CD4-positive, alpha-beta T cell treated with Interferon gamma for 1 hour (primary cell): ENCODE data around the gene CLDN12.

Source experiments
- DNase-seq: peaks from one replicate; pipeline ENCODE4 v3.0.0-alpha.2; 2020

The CLDN12 gene

GRCh38 chr7:90403174-90404113 is at the start of gene CLDN12:
TSS of gene CLDN12 (plus strand) at chr7:90403461. CDS start at chr7:90412677, 9,216 bp downstream.
- DNase-seq = peak; percentile 83

DNA sequence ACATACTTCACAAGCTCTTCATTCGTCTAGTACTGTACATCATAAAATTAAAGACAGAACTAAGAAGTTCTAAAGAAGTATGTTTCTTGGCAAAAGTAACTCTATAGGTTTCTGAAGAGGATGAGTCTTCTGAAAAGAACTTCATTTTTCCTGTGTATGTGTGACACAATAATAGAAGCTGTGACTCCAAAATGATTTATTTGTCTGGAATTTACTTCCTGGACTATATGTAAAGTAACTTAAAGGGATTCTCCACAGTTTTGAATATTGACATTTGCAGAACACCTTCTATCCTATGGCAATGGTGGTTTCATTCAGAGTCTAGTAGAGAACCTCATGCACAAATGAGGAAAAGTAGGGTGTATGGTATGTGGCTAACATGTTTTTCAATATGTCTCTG is 19.8 kb upstream of the CLDN12 start:
- DNase-seq = no peak

- no peak for DNase-seq
Observed at GRCh38 chr7:90383861-90384260, 19.4 kb upstream of the CLDN12 start.

DNA sequence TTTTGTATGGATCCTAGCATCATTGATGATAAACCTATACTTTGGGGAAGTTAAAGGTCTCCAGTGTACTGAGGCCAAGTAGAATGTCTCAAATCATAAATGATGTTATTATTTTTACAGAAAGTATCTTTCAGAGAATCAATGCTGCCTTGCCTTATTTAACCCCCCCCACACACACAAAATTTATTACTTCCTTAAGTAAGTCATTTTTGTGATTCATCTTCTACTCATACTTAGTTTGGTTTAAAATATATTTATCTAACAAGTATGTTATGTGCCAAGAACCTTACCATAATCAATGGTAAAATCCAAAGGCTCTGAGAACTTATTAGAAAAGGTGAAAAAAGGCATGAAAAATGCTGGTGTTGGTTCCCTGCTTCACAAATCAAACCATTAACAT is 18.8 kb upstream of the CLDN12 start:
- DNase-seq = no peak

- no peak for DNase-seq
Observed at GRCh38 chr7:90387470-90388240, 15.6 kb upstream of the CLDN12 start.

DNA sequence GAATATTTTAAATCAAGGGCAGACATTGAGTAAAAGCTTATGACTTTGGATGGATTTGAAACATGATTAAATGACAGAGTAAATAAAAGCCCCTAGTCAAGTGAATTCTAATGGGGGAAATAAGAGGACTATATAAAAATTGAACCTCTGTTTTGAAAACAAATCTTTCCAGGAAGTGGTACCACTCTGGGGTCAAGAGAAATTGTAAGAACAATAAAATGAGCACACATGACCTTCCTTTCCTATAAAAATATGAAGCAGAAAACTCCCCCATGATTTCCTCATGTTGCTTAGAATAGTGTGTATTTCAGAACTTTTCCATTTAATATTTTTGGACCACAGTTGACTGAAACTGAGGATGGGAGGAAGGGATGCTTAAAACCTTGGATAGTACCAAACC is 12.3 kb upstream of the CLDN12 start:
- DNase-seq = no peak

- DNase-seq = no peak
Observed at GRCh38 chr7:90391488-90391887, 11.8 kb upstream of the CLDN12 start.

- DNase-seq = no peak
Observed at GRCh38 chr7:90396420-90396819, 6.8 kb upstream of the CLDN12 start.

DNA sequence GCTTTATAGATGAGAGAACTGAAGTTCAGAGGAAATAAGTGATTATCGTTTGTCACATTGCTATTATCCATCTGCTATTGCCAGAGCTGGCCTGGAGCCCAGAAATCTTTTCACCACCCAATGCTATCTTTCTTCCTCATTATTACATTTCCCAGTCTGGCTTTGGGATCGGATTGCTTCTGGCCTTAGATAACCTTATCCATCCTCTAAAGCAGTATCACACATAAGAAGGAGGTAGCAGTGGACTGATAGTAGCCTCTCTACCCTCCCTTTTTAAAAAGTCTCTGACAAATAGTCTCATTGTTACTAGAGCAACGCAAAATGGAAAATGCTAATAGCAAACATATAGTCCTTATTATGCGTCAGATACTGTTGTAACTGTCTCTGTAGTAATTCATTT is 1.3 kb upstream of the CLDN12 start:
- no peak for DNase-seq

DNA sequence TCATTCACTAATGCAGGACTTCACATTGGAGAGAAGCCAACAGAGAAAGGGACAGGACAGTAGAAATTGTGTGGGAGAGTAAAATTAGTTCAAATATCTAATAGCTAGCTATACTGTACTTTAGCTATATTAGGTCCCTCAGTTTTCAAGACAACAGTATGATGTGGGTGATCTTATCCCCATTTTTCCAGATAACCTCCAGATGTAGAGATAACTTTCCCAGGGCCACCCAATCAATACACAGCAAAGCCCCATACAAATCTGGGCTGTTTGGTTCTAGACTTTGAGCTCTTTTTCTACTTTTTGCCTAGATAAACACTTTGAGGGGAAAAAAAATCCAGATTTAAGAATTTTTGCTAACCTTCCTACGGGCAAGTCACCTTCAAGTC is 482 bp upstream of the CLDN12 start:
- DNase-seq = no peak

DNA sequence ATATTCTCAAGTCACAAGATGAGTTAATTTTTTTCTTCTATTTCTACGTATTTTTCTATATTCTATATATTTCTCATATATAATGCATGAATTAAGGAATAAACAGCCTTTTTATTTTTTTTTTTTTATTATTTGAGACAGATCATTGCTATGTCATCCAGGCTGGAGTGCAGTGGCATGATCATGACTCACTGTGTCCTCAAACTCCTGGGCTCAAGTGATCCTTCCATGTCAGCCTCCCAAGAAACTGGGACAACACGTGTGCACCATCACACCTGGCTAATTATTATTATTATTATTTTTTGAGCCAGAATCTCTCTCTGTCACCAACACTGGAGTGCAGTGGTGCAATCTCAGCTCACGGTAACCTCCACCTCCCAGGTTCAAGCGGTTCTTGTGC is 1.5 kb downstream of the CLDN12 start:
- DNase-seq = no peak

- no peak for DNase-seq
Observed at GRCh38 chr7:90407484-90407821, 4.2 kb downstream of the CLDN12 start.

DNA sequence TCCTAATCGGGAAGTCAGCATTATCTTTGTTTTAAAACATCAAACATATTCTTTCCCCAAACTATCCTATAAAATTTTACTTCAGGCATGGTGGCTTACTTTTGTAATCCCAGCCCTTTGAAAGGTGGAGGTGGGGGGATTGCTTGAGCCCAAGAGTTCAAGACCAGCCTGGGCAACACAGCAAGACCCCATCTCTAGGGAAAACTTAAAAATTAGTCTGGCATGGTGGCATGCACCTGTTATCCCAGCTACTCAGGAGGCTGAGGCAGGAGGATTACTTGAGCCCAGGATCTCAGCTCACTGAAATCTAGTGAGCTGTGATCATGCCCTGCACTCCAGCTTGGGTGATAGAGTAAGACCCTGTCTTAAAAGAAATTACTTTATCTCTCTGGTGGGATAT is 4.9 kb downstream of the CLDN12 start:
- DNase-seq = no peak

- no peak for DNase-seq
Observed at GRCh38 chr7:90409667-90410066, 6.4 kb downstream of the CLDN12 start.

DNA sequence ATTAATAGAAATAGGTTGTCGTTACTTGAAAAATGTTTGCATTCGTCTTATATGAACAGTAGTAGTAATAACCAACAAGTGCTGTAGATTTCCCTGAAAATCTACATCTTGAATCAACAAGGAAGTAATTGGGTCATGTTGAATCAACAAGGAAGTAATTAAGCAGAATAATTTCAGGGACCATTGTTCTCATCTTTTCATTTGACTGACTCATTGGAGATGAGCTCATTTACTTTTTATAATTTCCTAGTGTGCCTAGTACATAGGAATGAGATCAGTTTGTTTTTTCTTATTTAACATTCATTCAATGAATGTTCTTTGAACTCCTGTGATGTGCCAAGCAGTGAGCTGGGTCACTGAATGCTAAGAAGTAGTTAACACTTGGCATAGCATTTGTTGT is 8.2 kb downstream of the CLDN12 start:
- DNase-seq = no peak

- peak; percentile 17 for DNase-seq
Observed at GRCh38 chr7:90412458-90413184, 9.4 kb downstream of the CLDN12 start.

DNA sequence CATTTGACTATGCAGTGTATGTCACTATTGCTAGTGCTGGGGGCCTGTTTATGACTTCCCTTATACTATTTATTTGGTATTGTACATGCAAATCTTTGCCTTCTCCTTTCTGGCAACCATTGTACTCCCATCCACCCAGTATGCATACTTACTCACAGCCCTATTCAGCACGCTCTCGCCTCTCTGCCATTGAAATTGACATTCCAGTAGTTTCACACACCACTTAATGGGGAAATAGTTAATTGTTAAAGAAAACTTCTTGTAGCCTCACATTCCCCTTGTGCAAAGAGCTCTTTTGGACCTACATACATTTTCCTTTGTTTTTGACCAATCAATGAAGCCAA is 9.9 kb downstream of the CLDN12 start:
- no peak for DNase-seq

DNA sequence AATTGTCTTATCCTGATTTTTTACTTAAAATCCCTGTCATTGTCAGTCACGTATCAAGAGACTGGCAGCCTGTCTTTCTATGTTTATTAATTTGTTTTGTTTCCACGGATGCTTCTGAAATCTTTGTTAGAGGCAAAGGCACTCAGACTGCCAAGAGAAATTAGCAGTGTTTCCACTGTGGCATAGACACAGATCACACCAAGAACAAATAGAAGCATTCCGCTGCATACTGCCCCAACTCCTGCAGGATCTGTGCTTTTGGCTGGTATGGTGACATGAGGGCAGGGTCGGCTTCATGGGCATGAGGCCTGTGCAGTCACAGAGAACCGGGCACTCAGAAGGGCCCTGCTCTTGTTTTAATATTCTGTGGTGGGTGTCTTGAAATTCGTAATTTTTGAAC is 18.4 kb downstream of the CLDN12 start:
- DNase-seq = no peak

DNA sequence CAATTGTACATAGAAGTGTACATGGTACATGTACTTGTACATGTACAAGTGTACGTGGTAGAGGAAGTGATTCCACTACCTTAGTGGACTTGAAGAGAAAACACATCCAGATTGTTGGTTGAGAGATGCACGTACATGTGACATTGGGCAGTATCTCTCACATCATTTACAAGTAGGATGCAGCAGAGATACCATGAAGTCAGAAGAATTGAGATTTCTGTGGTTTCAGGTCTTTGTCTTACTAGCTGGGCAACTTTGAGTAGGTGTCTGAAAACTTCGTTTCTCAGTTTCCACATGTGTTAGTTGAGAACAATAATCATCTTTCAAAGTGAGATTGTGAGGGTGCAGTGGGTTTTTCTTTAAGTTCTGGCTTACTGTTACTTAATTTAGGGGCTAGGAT is 21.5 kb downstream of the CLDN12 start:
- DNase-seq = no peak

GRCh38 chr7:90425376-90425775 is 22.1 kb downstream of the CLDN12 start:
- DNase-seq = no peak

GRCh38 chr7:90430614-90431460 is 27.6 kb downstream of the CLDN12 start:
- DNase-seq = no peak

GRCh38 chr7:90432752-90433151 is 29.5 kb downstream of the CLDN12 start:
- DNase-seq = no peak

DNA sequence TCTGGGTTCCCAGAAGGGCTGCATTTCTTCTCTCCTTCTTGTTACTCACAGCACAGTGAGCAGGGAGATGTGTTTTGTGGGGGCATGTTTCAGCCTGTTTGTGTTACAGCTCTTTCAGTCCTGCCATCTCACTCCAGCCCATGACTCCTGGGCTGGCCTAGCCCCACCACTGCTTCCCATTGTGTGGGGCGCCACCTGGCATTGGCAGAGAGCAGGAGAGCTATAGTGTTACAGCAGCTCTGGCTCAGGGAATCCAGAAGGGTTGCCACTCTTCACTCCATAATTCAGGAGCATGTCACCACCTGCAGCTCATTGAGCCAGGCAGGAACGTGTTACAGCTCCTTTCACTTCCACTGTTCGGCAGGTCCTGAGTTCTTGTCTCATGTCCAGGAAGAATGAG is 30.0 kb downstream of the CLDN12 start:
- DNase-seq = no peak
